GM19324 (cell line): ENCODE data around the gene SEMA4D.

Experiments used
- ATAC-seq: cut with Tn5 transposase; IDR thresholded peaks from one replicate; pipeline ENCODE4 v1.9.1; 2021; ENCODE audit warnings: mild to moderate bottlenecking, moderate library complexity; ENCODE audit not compliant: unreplicated experiment, low FRiP score

Gene SEMA4D

DNA sequence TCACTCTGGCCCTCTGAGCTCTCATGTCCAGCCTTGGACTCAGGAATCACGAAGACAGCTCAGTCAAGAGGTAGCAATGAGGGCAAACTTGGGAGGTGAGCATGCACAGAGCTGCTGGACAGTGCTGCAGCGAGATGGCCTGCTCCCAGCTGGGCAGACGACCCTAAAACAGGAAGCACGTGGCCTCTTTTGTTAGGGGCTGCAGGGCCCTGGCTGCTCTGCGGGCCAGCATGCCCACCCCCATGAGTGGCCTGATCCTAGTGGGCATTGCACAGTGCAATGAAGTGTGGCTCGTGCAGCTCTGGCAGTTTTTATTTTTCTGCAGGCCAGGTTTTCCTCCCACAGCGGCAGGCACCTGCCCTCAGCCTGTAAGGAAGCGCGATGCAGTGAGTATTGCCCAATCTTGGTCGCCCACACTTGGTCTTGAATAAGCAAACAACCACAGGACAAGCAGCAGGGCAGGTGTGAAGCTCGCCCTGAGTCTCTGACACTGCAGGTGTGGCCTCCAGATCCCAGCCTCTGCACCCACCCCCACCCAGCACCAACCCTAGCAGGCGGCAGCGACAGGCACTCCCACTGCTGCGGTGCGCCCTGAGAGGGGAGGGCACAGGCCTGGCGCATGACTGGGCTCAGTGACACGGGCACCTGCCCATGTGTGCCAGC, 60.8 kb downstream of the SEMA4D start:
- ATAC-seq: peak; percentile 45

GRCh38 chr9:89436326-89436725, 61.6 kb downstream of the SEMA4D start:
- ATAC-seq: no peak

- ATAC-seq: no peak
Measured at GRCh38 chr9:89435071-89435823, 62.7 kb downstream of the SEMA4D start.

DNA sequence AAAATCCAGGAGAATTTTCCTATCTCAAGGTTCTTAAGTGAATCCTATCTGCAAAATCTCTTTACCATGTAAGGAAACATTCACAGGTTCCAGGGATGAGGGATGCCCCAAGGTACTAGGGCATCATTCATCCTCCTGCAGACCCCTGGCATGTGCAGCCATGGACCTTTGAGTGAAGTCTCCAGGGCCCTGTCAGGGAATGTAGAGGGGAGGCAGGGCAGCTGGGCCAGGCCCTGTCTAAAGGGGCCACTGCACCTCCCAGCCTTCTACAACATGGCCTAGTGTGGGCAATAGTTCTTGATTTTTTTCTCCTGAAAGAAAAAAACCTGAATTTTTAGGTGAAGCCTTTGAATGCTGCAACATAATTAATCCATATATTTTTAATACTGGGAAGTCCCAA, 63.3 kb downstream of the SEMA4D start:
- no peak for ATAC-seq

- no peak for ATAC-seq
Measured at GRCh38 chr9:89433826-89434225, 64.1 kb downstream of the SEMA4D start.

DNA sequence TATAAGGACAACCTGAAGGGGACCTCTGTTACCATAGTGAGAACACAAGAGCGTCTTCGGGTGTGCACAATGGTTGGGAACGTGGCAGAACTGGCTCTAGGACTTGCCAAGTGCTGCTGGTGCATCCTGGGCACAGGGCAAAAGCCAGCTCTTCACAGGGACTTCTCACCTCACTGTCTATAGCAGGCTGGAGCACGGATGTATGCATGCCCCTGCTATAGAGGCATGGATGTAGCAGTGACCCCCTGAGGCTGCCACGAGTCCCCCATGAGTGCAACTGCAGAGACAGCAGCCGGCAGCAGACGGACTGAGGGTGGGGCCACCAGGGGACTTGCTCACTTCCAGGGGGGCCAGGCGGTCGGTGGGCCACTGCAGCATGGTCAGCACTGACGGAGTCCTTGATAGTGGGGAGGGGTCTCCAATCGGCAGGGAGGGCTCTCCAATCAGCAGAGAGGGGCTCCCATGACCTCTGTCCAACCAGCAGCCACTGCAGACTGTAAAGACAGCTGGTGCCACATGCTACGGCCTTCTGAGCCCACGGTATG, 64.9 kb downstream of the SEMA4D start:
- ATAC-seq: no peak

- ATAC-seq: no peak
Measured at GRCh38 chr9:89431930-89432725, 65.8 kb downstream of the SEMA4D start.

GRCh38 chr9:89430995-89431394, 66.9 kb downstream of the SEMA4D start:
- ATAC-seq: no peak

- no peak for ATAC-seq
Measured at GRCh38 chr9:89428901-89429890, 68.7 kb downstream of the SEMA4D start.

DNA sequence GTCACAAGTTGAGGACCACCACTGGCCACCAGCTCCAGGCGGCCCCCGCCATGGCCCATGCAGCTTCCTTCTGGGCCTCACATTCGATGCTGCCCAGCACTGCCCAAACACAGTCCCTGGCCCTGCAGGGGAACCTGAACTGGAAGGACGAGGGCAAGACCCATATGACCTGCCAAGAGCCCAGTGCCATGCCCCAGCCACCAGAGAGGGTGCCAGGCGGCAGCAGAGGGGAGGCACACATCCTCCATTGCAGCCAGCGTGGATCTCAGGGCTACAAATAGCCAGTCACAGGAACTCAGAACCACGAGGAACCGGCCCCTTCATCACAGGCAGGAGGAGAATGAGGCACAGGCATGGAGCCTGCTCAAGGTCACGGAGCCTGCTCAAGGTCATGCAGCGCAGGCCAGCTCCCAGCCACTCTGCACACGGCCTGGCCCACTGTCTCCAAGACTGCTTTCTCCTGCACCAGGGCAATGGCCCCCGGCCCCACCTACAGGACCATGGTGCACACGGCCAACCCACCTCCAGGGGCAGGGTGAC, 69.6 kb downstream of the SEMA4D start:
- no peak for ATAC-seq

DNA sequence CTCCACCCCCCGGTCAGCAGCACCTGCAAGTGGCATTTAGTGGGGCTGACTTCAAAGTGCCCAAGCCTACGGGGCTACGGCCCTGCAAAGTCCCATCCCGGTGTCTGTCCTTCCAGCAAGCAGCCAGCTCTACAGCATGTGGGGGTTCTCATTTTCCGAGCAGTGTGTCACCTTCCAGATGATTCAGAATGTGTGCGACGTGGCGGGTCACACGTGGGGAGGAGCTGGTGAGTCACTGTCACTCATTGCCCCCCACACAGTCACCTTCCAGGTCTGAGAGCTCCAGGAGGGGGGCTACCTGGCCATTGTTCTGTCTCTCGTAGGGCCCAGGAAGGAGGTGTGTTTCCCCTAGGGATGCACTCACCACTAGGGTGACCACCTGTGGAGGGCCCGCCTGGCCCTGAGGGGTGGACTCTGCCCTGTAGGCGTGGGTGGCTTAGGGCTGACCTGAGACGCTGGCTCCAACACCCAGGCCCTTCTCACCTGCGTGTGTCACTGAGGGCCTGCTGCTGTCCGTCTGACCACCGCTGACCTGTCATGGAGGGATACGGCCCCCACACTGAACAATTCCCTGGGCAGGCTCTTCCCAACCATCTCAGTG, 70.2 kb downstream of the SEMA4D start:
- no peak for ATAC-seq

DNA sequence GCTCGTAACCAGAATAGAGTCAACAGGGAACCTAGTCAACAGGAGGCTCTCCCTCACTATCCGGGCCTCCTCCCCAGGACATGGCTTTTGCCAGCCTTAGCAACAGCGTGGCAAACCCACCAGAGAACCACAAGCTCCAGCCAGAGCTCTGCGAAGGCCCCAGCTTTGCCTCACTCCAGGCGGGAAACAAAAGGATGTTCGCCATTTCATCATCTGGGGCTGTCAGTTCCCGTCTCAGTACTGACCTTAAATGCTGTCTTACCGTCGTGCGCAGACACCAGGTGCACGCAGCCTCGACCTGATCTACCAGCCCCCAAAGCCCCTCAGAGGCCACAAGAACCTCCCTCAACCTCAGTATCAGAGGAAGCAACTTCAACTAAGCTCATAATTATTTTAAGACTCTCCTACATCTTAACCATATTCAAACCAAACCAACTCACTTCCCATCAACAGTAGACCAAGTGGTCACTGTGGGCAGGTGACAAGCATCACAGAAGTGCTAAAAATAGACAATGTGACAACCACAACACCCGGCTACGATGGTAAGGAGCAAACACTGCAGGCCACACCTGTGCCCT, 71.4 kb downstream of the SEMA4D start:
- peak; percentile 77 for ATAC-seq

DNA sequence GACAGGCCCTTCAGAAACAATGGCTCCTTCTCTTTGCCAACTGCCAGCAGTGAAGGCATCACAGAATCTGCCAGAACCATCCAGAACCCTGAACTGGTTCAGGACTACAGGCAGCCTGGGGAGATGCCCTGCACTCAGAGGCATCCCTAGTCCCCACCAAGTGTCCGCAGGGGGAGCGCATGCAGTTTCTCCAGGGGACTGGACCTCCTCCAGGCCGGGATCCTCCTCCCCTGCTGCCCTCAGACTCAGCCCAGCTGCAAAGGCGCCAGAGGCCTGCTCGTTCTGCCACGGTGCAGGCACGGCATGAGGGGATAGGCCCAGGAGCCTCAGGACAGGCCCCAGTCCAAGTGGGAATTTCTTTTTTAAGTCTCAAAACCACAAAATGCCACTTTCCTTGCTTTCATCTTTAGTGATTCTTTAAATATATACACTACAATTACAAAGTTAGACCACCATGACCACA, 72.0 kb downstream of the SEMA4D start:
- ATAC-seq: peak; percentile 2

GRCh38 chr9:89425024-89425805, 72.7 kb downstream of the SEMA4D start:
- no peak for ATAC-seq

- ATAC-seq: no peak
Measured at GRCh38 chr9:89422151-89422975, 75.5 kb downstream of the SEMA4D start.

DNA sequence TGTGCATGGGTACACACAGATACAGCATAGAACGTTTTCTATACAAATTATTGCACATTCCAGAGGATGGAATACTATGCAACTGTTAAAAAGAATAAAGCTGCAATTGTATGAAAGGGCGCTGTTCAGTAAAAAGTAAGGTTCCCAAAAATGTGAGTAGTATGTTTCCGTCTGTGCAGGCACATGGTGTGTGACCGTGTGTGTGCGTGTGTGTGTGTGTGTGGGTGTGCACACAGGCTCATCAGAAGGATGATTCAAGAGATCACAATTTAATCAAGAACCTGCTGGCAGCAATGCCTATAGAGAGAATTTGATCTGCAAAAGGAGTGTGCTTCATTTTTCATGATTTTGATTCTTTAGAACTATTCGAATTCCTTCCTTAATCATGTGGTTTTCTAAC, 76.3 kb downstream of the SEMA4D start:
- no peak for ATAC-seq
